GM18499 (cell line): Measurements from ENCODE around the gene PNRC2.

Experiments used
- ATAC-seq: cut with Tn5 transposase; IDR thresholded peaks from one replicate; pipeline ENCODE4 v1.9.1; 2021; ENCODE audit warnings: moderate number of reproducible peaks; ENCODE audit not compliant: insufficient read depth, unreplicated experiment

Gene PNRC2, protein sequence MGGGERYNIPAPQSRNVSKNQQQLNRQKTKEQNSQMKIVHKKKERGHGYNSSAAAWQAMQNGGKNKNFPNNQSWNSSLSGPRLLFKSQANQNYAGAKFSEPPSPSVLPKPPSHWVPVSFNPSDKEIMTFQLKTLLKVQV

DNA sequence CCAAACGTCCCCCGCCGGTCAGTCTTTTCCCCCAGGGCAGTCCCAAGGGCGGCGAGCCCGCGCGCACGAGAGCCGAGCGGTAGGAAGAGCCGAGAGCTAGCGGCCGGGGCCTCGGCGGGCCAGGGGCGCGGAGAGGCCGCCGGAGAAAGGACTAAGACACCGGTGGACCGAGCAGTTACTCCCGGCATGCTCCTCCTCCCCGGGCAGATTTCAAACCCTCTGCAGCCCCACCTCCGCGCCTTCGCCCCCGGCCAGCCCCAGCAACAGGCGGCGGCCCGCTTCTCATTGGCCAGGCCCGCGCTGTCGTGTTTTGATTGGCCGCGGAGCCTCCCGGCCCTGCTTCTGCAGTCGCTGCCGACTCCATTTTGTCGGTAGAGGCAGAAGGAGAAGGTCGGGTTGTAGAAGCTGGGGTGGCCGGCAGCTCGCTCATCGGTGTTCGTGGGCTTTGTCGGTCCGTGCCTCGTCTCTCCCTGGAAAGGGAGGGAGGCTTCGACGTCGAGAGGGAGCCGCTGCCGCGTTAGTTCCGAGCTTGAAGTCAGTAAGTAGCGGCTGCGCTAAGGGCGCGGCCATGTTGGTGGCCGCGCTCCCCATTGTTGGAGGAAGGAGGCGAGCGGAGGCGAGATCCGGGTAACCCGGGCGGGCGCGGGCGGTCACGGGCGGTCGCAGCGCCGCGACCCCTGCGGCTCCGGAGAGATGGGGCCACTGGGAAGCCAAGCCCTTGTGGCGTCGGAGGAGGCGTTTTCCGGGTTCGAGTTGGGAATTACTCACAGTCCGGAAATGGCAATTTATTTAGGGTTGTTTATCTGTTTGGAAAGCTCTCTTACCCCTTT is at the start of gene PNRC2:
Gene PNRC2, plus strand, starts transcription at position 368 of the 830 bp plus-strand sequence. CDS start 1,630 bp downstream, outside the sequence.
- ATAC-seq, result no peak

DNA sequence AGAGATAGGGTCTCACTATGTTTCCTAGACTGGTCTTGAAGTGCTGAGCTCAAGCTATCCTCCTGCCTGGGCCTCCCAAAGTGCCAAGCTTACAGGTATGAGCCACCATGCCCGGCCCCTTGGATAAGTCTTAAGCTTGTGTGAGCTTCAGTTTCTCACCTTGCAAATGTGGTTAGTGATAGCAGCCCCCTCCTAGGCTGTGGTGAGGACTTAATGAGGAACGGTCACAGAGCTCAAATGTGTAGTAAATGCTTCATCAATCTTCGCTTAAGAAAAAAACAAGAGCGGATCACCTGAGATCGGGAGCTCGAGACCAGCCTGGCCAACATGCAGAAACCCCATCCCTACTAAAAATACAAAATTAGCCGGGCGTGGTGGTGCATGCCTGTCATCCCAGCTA is 49.5 kb upstream of the PNRC2 start:
- ATAC-seq, result no peak

DNA sequence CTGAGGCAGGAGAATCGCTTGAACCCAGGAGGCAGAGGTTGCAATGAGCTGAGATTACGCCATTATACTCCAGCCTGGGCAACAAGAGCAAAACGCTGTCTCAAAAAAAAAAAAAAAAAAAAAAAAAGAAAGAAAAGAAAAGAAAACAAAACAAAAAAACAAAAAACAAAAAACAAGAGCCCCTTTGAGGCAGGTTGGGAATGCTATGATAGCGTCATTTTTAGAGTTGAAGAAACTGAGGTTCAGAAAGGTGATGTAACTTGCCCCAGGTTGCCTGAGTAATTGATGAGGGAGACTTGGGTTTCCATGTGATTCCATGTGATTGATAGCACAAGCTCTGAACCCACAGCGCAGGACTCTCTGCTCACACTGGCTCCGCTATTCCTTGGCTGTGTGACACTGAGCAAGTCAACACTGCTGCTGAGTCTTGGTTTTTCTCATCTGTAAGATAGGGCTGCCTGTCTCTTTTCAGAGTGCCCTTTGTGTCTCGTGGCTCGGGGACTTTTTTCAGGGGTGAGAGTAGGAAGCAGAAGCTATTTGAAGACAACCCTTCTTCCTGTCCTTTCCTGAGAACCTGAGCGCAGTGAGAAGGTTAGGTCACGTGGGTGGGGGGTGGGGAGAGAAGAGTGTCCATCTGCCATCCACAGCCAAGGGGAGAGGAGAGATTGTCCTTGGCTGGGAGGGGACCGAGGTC is 48.9 kb upstream of the PNRC2 start:
- no peak for ATAC-seq

DNA sequence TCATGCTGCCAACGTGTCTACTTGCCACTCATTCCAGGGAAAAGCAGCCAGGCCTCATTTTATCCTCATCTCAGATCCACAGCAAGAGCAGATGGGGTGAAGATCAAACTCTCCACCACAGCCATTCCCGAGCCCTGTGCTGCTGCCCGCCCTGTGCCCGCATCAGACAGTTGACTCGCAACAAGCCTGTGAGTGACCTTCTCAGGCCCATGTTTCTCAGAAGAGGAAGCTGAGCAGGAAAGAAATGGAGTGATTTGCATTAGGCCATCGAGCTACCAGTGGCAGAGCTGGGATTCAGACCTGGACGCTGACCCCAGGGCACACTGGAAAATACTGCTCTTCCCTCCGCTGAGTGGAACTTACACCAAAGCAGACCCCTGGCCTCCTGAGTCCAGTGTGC is 47.7 kb upstream of the PNRC2 start:
- ATAC-seq, result no peak

DNA sequence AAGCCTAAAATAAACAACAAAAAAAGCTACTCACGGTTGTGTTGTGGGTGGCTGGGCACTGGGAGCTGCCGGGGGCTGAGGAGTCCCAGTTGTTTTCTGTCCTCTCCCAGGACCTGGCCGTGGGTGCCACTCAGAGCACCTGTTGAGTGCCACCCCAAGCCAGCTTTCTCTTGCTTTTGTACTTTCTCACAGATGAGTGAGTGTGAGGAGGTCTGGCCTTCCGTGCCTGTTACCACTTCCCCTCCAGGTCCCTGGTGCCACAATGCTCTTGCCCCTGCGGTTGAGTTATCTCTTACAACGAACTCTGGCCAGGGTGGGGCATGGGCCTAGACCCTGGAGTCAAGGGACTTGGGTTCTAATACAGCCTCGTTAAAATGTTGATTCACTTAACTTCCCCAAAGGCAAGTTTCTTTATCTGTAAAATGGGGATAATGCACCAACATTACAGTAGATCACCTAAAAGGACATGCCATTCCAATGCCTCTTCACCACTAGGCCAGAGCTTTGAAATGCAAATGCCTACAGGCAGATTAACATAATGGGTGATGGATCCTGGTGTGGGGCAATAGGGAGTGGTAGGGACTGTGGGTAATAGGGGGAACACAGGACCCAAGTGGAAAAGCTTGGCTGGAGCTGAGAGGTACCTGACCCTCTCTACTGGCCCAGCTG is 46.3 kb upstream of the PNRC2 start, which contains the start of gene CNR2:
Gene CNR2, minus strand, starts transcription at position 151 of the 669 bp plus-strand sequence. CDS start 37,745 bp downstream, outside the sequence.
- no peak for ATAC-seq

DNA sequence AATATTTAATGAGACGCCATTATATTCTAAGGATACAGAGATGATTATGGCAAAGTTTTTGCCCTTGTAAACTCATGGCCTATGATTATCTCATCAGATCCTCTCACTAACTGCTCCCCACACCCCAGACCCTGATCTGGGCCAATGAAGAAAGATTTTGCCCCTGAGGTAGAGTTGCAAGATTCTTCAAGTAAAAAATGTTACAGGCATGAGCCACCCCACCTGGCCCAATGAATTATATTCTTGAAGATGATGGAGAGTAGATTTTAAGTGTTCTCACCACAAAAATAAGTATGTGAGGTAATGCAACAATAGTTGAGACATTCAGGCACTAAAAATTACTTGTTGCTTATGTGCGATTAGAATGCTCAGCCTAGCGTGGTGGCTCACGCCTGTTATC is 44.7 kb upstream of the PNRC2 start:
- ATAC-seq, result no peak

DNA sequence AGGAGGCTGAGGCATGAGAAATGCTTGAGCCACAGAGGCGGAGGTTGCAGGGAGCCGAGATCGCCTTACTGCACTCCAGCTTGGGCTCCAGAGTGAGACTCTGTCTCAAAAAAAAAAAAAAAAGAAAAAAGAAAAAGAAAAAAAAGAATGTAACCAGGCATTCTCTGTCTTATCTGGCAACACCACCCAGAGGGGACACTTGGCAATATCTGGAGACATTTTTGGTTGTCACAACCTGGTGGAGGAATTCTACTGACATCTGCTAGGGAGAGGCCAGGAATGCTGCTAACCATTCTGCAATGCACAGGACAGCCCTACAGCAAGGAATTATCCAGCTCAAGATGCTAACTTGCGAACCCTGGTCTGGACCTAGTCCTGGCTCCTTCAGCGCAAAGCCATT is 44.2 kb upstream of the PNRC2 start:
- ATAC-seq, result no peak

DNA sequence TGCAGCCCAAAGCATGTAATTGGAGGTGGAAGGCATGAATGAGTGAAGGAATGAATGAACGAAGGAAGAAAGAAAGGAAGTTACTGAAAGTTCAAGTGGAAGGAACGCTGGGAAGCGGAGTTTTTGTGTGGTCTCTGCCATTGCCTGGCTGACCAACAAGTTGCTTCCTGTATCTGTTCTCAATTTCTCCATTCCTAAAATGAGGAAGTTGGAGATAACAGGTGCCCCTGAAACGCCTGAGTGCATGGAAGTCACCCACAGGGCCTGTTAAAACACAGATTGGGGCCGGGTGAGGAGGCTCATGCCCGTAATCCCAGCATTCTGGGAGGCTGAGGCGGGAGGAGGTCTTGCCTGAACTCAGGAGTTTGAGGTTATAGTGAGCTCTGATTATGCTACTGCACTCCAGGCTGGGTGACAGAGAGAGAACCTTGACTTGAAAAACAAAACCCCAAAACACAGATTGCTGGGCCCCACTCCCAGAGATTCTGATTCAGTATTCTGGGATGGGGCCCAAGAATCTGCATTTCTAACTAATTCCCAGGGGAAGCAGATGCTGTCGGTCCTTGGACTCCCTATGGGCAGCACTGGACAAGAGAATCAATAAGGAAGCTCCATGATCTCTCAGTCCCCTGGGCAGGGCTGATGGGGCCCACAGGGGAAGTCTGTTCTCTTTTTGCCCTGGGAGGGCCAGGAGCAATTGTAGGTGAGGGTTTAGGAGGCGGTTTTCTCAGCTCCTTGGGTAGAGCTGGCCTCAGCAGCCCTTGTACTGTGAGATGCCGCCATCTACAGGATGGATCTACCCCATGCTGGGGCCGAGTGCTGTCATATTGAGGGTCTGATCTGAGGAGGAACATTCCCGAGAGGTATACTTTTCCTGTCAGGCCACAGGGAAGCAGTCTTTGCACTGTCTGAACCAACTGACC is 43.2 kb upstream of the PNRC2 start:
- ATAC-seq, result no peak

DNA sequence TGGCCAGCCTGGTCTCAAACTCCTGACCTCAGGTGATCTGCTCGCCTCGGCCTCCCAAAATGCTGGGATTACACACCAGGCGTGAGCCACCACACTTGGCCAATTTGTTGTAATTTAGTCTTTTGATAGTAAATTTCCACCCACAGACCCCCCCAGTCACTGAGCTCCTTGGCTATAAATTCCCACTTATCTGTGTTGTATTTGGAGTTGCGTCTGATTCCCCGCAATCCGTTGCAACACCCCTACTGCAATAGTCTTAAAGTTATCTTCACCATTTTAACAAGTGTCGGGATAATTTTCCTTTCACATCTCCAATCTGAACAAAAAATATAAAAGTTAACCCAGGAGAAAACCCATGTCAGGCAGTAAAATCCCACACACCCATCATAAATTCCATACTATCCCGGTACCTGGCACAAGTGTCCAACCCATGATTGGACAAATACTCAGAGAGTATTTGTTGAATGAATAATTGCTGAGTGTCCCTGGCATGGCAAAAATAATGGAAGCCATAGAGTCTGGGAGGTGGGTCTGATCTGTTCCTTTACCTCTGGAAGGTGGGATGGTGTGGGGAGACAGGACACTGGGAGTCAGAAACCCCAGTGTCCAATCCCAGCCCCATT is 37.2 kb upstream of the PNRC2 start:
- ATAC-seq, result no peak

DNA sequence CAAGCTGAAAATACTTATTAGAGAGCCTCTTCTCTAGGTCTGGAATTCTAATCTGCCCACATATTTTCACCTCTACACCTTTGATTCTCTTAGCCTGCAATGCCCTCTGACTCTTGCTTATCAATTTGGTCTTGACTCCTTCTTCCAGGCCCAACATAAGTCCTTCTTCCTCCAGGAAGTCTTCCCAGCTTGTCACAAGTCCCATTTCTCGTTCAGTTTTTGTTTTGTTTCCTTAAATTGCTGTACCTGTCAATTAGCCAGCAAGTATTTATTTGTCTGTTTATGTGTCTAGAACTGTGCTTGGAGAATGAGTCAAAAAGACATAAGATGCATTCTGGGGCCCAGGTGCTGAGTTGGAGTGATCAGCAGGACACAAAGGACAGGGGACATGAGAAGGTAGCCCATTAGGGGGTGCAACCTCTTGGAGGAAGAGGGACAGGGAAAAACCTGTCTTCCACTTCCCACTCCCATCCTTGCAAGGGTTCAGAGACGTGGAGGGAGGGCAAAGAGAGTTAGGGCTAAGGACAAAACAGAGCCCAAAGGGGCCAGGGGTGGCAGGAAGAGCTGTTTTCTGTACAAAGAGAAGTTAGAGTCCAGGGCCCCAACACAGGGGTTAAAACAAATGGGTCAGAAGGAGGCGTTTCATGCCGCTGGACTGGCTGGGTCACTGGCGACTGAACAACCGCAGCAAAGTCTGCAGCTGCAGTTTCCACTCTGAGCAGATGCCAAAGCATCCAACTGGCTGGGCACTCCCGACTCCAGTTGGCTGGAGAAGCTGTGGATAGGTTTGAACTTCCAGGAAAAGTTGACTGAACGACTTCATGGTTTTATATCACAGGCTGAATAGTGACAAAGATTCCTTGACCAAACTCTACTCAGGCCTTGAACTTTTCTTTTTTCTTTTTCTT is 35.8 kb upstream of the PNRC2 start:
- no peak for ATAC-seq

DNA sequence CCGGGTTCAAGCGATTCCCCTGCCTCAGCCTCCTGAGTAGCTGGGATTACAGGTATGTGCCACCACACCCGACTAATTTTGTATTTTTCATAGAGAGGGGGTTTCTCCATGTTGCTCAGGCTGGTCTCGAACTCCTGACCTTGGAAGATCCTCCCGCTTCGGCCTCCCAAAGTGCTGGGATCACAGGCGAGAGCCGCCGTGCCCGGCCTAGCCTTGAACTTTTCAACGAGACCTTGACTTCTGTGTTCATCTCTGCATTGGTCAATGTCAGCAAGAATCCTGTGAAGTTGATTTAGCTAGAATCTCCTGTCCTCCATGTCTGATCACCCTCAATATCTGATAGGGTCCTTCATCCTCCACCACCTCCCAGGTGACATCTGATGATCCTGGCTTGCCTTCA is 35.0 kb upstream of the PNRC2 start:
- ATAC-seq, result no peak

DNA sequence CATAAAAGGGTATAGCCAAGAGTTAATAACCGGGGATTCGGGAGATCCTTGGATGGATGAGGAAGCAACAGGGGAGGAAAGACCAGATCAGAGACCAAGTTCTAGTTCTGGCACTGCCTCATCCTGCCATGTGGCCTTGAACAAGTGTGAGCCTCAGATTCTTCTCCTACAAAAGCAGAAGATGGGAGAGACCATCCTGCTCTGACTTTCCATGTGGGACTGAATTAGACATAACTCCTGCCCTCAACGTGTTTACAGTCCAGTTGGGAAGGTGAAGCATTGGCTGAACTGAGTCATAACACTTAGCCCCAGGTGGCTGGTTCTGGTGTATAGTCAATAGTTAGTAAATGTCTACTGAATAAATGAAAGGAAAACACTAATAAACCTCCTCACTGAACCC is 34.3 kb upstream of the PNRC2 start:
- ATAC-seq, result no peak

DNA sequence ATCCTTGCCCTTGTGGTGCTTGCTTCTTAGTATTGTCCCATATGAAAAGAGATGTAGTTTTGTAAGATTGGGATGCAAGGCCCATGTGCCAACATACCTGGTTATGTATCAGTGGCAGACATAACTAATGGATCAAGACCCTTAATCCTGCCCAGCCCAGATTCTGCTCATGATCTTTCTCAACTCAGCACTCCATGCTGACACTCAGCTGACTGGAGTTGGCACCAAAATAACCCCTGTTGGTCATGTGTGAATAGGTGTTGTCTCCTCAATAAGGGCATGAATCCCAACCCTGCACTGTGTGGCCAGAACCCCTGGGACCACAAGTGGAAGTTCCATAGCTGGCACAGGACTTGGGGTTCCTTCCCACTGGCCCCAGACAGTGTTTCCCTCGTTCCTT is 32.5 kb upstream of the PNRC2 start:
- ATAC-seq, result no peak

DNA sequence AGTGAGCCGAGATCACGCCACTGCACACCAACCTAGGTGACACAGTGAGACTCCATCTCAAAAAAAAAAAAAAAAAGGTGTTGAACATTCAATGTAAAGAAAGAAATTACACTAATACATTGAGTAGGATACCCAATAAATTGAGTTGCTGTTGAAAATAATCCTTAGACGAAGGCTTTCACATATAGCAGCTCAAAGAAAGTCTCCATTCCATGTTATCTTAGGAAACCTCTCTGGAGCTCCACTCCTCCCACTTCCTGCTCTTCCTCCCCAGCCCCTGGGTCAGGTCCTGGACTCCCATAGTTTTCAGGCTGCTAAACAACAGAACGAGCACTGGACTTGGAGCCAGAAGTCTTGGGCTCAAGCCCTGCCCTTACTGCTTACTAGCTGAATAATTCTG is 30.8 kb upstream of the PNRC2 start:
- no peak for ATAC-seq

DNA sequence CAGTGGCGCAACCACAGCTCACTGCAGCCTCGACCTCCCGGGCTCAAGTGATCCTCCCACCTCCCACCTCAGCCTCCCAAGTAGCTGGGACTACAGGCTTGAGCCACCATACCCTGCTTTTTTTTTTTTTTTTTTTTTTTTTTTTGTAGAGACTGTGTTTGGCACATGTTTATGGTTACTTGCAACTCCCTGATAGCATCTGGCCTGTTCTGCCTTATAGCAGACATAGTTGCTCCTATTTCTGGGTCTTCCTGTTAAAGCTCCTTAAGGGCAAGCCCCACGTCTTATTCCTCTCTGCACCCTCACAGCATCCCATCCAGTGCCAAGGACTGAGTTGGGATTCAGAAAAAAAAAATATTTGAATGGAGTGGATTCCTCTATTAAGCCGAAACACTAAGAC is 29.4 kb upstream of the PNRC2 start:
- no peak for ATAC-seq

DNA sequence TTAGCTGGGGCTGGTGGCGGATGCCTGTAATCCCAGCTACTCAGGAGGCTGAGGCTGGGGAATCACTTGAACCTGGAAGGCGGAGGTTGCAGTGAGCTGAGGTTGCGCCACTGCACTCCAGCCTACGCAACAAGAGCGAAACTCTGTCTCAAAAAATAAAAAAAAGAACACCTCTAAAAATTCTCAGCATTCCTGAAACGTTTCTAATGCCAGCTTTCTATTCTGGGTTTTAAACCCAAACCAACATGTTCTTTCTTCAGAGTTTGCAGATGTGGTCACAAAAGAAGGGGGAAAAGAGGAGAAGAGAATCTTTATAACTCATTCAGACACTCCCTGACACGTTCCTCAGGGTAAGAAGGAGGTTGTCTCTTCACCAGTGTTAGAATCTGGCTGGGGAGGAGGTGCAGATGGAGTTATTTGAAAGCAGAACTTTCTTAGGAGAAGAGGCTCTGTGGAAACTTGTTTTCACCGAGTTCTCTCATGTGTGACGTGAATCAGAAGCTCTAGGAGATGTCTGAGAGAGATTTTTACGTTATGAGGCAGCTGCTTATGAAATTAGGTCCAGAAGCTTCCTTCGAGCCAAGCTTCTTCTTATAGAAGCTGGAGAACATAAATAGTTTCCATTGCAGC is 28.7 kb upstream of the PNRC2 start:
- ATAC-seq, result no peak

DNA sequence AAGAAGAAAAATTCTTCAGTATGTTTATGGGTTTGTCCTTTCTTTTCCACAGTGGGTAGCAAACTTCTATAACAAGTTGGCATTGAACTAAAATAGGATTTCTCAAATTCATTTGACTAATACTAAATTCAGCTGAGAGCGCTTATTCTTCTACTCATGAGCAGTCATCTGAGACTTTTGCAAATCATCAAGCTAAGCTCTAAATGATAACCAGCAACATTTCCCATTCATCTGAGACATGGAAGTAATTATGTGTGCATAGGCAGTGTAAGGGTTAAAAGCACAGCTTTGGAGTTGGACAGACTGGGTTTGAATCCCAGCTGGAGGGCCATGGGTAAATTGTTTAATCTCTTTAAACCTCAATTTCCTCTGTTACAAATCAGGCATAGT is 28.1 kb upstream of the PNRC2 start:
- ATAC-seq, result no peak
